GM03348 (cell line): Measurements from ENCODE around the gene RAD51B.

Experiments
- DNase-seq: peaks from one replicate; pipeline ENCODE4 v3.0.0; 2012; ENCODE audit warnings: low spot score

Gene RAD51B

GRCh38 chr14:68775614-68776126, 956.1 kb downstream of the RAD51B start:
- DNase-seq: no peak

DNA sequence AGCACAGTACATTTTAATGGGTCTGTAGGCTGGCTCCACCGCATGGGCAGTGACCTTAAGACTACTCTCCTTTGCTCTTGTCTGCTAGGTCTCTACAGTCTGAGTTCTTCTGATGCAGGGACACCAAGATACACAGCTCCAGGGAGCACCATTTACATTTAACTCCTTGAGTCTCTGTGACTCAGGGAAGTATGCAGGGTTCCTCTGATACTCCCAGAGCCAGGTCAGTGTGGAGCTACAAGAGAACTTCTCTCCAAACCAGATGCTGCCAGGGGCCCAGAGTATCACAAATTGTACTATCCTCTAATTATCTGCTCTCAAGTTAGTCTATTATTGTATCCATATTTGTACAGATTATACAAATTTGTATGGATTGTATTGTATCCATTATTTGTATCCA, 958.1 kb downstream of the RAD51B start:
- DNase-seq: no peak
